GM12892 (cell line): ENCODE data around the gene PPP2R5E.
A peak's percentile ranks its signal among the peaks of the same experiment; 100 is the strongest.

Source experiments
- DNase-seq: peaks from one replicate; pipeline ENCODE4 v3.0.0; 2011; ENCODE audit not compliant: insufficient read length
- FAIRE-seq: peaks from 2 replicates; lab custom pipeline; 2011; peaks lifted over from hg19 to GRCh38; lab: Jason Lieb, UNC
- POLR2A ChIP-seq: IDR thresholded peaks from 2 replicates; pipeline ENCODE4 v1.6.1; 2011; ENCODE audit warnings: low read depth, low read length, control low read depth
- POLR2AphosphoS5 ChIP-seq: IDR thresholded peaks from 2 replicates; pipeline ENCODE4 v1.6.1; 2011; ENCODE audit warnings: low read depth, low read length, control low read depth
- TAF1 ChIP-seq: IDR thresholded peaks from 2 replicates; pipeline ENCODE4 v1.6.1; 2011; ENCODE audit warnings: low read depth, mild to moderate bottlenecking, control low read depth, low read length, borderline replicate concordance

The PPP2R5E gene

DNA sequence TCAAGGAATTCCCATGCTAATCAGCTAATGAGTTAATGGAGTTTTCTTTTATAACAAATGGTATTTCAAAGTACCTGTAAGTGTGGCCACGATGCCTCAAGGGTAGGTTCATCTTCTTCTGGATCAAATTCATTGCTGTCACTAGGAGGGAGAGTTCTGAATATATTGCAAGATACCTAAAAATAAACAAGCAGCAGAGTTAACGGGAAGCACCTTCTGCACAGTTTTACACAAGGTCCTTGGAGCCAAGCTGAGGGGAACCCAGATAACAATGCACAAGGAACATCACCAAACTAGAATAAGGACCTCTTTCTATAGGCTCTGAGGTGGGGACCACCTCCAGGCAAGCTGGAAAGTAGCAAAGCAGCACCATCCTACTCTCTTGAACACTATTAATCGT lies 121.3 kb downstream of the PPP2R5E start:
- TF ChIP-seq POLR2AphosphoS5 (no peak), POLR2A (no peak), TAF1 (no peak)
- DNase-seq (no peak), FAIRE-seq (no peak)

DNA sequence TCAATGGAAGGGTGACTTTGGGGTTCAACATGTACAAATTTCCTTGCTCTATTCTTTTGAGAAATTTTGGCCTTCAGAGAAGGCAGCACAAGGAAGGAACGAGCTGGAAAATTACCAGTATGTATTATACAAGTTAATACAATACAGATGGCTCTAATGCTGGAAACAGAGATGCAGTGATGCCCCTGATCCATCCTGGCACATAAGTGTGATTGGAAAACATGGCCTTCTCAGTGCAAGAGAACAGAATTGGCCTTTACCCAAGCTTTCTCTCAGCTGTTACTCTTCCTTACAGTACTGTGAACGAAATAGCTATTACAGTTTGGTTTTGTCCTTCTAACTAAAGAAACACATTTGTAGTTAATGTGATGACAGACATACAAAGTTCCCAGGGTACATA lies 122.0 kb downstream of the PPP2R5E start:
- TF ChIP-seq TAF1: no peak
- FAIRE-seq (no peak), DNase-seq (no peak)

DNA sequence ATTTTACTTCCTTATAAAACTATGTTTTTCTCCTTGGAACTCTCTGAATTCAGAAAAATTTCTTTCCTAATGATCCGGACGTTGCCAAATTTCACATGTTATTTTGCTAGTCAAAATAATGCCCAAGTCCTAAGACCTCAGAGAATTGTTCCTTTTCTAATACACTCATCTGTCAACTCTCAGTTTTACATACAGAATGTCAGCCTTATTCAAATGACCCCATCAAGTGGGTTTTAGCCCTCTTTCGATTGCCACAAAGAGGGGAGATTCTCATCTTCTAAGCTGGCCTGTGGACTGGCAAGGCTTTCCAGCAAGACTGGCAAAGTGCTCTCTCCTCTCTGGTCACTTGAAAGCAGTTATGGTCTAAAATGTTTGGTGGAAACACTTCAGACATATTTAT lies 125.2 kb downstream of the PPP2R5E start:
- FAIRE-seq (peak; percentile 50), DNase-seq (no peak)
- TF ChIP-seq TAF1: no peak
- TF ChIP-seq POLR2AphosphoS5: no peak
- TF ChIP-seq POLR2A: no peak

DNA sequence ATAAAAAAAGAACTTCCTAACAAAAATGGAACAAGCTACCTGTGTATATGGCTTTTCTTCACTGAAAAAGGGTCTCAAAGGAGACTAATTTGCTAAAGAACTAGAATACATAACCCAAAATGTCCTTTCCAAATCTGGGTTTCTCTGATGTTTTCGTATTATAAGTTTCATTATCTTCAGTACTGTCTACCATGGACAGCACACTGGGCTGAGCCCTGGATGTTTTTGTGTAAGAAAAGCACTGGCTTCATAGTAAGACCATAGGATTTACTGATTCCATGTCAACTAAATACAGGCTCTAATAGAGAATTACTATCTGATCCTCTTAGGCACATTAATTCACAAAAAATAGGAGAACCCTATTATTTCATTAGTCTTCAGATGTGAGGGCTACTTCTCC lies 130.2 kb downstream of the PPP2R5E start:
- FAIRE-seq (no peak), DNase-seq (no peak)
- TF ChIP-seq POLR2AphosphoS5 (no peak), TAF1 (no peak), POLR2A (no peak)

DNA sequence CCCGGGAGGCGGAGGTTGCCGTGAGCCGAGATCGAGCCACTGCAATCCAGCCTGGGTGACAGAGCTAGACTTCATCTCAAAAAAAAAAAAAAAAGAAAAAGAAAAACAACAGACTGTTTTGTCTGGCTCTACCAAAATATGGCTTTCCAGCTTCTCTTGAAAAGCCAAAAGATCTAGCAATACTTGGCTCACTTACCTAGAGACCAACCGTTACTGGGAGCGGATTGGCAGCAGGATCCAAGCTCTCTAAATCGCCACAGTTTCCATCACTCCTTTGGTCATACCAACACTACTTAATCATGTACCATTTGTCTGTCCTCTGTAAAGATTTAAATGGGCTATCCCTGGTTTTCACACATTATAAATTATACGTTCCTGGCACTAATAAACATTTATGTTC lies 136.8 kb downstream of the PPP2R5E start:
- DNase-seq (no peak), FAIRE-seq (no peak)
- TF ChIP-seq POLR2AphosphoS5 (no peak), TAF1 (no peak), POLR2A (no peak)

DNA sequence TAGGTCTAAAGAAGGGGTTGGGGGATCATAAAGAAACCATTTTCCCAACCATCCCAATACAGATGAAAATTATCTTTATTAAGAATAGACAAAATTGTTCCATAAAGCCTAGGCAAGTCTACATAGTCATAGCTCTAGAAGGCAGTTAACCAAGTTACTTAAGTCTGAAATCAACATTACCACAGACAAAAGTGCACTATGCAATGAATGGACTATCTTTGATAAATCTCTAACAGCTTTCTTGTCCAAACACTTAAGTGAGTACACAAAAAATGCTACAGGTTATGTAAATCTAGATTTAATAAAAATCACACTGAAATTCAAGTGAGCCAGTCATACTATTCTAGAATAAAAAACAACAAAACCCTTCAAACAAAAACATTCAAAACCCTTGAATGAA lies 137.5 kb downstream of the PPP2R5E start:
- no peak for FAIRE-seq
- TF ChIP-seq POLR2AphosphoS5 (no peak), TAF1 (no peak), POLR2A (no peak)
- DNase-seq: no peak

DNA sequence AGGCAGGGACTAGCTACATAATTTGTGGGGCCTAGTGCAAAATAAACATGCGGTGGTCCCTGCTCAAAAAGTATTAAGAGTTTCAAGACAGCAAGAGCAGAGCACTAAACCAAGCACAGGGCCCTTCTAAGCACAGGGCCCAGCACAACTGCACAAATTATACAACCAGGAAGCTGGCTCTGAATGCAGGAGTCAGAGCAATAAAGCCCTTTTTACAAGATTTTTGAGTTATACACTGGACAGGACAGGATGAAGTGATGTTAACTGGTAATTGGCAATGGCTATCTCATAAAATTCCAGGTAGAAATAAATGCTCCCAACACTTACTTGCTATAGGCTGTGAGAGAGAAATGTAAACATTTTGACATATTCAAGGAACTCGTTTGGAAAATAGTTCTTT lies 138.3 kb downstream of the PPP2R5E start:
- TF ChIP-seq TAF1 (no peak), POLR2AphosphoS5 (no peak), POLR2A (no peak)
- FAIRE-seq (no peak), DNase-seq (no peak)

DNA sequence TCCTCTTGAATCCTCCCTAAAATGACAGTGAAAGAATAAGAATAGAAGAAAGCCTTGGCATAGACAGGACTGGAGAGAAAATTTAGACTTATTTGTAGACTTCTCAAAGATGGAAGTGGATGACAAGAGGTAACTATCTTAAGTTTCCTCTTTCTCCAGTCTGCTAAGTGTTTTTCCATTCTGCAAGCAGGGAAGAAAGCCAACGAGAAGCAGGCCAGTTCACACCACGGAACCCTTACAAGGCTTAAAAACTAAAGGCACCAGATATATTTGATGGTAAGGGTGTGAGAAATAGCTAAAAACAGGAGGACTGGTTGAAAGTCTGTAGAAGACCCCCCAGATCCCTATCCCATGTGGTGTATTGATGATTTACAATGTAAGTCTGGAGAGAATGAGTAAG lies 141.5 kb downstream of the PPP2R5E start:
- DNase-seq: no peak
- no peak for FAIRE-seq
- TF ChIP-seq POLR2A (no peak), TAF1 (no peak)

DNA sequence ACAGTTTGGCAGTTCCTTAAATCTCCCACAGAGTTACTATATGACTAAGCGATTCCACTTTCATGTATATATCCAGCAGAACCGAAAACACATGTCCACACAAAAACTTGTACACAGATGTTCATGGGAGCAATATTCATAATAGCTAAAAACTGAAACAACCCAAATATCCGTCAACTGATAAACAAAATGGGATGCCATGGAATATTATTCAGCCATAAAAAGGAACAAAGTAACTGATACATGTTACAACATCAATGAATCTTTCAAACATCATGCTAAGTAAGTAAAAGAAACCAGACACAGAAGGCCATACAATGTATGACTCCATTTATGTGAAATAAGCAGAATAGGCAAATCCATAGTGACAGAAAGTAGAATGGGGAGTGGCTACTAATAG lies 144.2 kb downstream of the PPP2R5E start:
- no peak for DNase-seq
- TF ChIP-seq POLR2AphosphoS5: no peak
- no peak for TF ChIP-seq POLR2A
- no peak for TF ChIP-seq TAF1
- peak; percentile 65 for FAIRE-seq

DNA sequence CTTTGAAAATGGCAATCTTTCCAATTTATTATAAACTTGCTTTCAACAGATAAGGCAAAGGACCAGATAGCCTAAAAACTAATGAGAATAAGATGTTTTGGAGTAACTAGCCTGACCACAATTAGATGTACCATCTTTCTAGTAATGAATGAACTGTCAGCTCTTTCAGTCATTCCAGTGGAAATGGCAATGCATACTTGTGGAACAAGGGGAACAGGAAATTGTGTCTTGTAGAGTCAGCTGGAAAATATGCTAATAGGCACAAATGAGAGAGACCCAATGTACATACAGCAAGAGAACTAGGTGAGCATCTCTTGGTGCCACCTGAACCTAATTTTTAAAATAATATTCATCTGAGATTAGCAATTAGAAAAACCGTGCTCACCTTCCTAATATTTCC lies 148.3 kb downstream of the PPP2R5E start:
- DNase-seq: no peak
- no peak for FAIRE-seq
- no peak for TF ChIP-seq POLR2A
- no peak for TF ChIP-seq TAF1
- TF ChIP-seq POLR2AphosphoS5: no peak

DNA sequence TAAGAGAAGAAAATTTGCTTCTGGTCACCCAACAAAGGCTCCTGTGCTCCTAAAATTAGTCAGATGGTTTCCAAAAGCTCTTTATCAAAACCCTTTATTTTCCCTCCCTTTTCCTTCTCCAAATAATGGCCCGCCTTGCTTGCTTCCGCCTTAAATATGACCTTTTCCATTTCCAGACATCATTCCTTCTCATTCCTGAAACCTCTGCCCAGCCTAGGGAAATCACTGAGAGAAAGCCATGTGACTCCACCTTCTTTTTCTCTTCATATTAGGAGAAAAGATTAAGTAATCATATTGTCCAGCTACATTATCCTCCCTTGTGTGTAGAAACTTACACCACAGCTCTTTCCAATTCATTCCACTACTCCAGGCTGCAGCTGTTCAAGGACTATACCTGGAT lies 148.7 kb downstream of the PPP2R5E start:
- TF ChIP-seq TAF1 (no peak), POLR2A (no peak), POLR2AphosphoS5 (no peak)
- DNase-seq (no peak), FAIRE-seq (no peak)

DNA sequence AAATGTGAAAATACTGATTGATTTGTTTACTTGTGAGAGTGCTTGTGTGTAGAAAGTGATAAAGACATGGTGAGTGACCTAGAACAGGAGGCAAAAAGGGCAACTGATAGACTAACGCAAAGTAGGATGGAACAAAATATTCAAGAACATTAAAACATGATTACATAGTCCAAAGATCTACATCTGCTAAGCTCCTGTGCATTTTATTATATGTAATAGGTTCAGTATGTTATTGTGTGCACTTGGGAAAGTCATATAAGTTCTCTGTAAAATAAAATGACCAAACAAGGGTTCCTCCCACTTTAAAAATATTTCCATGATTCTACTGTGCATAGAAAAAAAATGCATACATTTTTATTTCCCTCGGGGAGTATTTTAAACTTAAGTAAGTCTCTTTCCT lies 150.2 kb downstream of the PPP2R5E start:
- no peak for DNase-seq
- TF ChIP-seq POLR2AphosphoS5 (no peak), POLR2A (no peak), TAF1 (no peak)
- no peak for FAIRE-seq

DNA sequence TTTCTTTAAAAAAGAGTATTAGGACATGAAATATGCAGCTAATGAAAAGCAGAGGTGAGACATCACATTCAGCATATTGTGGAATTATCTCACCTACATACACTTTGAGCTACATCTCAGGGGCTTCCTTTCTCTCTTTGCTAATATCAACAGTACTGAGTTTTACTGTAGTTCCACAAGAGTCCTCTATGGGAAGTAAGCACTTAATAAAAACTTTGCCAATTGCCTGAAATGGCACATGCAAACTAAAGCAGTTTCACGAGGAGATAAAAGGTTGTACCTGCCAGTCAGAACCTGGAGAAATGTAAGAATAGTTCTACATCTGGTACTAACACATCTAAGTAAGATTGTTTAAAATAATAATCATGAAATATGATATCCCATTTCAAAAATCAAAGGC lies 150.9 kb downstream of the PPP2R5E start:
- FAIRE-seq (no peak), DNase-seq (no peak)
- TF ChIP-seq POLR2A (no peak), TAF1 (no peak), POLR2AphosphoS5 (no peak)

DNA sequence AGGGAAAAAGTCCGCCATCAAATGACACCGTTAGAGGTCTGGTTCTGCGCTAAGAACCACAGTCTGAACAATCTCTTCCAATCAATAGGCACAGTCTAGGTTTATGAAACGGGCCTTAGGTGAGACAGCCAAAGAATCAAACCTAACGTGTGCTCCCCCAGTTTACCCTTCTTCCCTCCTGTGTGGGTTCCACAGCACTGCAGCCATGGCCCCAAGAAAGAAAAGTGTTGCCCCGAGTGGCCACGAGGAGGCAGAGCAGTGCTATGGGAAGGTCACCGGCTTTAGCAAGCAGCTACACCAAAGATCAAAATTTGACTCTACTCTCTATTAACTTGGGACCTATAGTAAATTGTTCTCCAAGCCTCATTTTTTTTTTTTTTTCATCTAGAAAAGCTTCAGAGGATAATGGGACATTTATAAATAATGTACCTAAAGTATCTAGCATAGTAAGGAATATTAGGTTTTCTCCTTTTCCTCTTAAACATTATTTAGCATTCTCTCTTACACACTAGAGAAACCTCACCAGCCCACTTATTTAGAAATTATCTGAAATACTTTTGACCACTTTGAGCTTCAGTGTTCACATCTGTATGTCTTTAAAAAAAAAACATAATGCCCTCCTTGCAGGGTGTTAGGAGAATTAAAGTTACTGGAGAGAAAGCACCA lies 154.3 kb downstream of the PPP2R5E start:
- DNase-seq (no peak), FAIRE-seq (peak; percentile 90)
- no peak for TF ChIP-seq POLR2A
